K562 (cell line): Measurements from ENCODE around the gene PSMC4. TPM values are rescaled to one million over a fixed set of nuclear protein-coding genes. Genes with fewer than 3 reads are reported as not detected.

Experiments
- ESRRA ChIP-seq: fragments of 450-650 bp; IDR thresholded peaks from 2 replicates; pipeline ENCODE4 v1.6.1; 2014; ENCODE audit warnings: low read depth, mild to moderate bottlenecking, moderate library complexity, borderline replicate concordance
- HSF4 ChIP-seq: fragments of 250-450 bp; sonication (Bioruptor Pico); IDR thresholded peaks from 2 replicates; pipeline ENCODE4 v2.1.2; 2022; ENCODE audit warnings: mild to moderate bottlenecking, moderate library complexity, borderline replicate concordance
- JUND ChIP-seq, 2 experiments: IDR thresholded peaks; 2 replicates in 1 of 2; 3 replicates in 1 of 2; pipeline ENCODE4 v1.6.1; 2011; ENCODE audit warnings: borderline replicate concordance in 2 of 2, low read depth in 2 of 2, low read length in 2 of 2, improper control_type of control experiment in 1 of 2, missing biosample characterization in 1 of 2, missing genetic modification characterization in 1 of 2, missing genetic modification reagents in 1 of 2
- KDM2B ChIP-seq: fragments of 250-450 bp; sonication (Bioruptor Pico); IDR thresholded peaks from 2 replicates; pipeline ENCODE4 v1.8.0; 2021; ENCODE audit warnings: mild to moderate bottlenecking, moderate library complexity
- MLLT1 ChIP-seq, 2 experiments: fragments of 450-650 bp; IDR thresholded peaks; 2 replicates each; pipeline ENCODE4 v1.6.1; 2016
- NFIX ChIP-seq: fragments of 250-450 bp; sonication (Bioruptor Pico); IDR thresholded peaks from 2 replicates; pipeline ENCODE4 v1.4.0; 2020; ENCODE audit warnings: low read depth, mild to moderate bottlenecking, moderate library complexity
- NR1H2 ChIP-seq: sonication (generic); formaldehyde crosslinking; IDR thresholded peaks from 2 replicates; pipeline ENCODE4 v1.4.0; 2020; ENCODE audit warnings: mild to moderate bottlenecking, missing genetic modification reagents
- NR3C1 ChIP-seq: sonication (generic); formaldehyde crosslinking; IDR thresholded peaks from 2 replicates; pipeline ENCODE4 v1.8.1; 2022; ENCODE audit warnings: missing genetic modification reagents
- NRF1 ChIP-seq, 2 experiments: fragments of 450-650 bp; IDR thresholded peaks in 1 of 2; conservative IDR thresholded peaks in 1 of 2; 2 replicates each; pipeline ENCODE4 v1.6.1; 2014; ENCODE audit warnings: mild to moderate bottlenecking in 2 of 2
- RBM17 ChIP-seq: fragments of 200-400 bp; formaldehyde crosslinking; IDR thresholded peaks from 2 replicates; pipeline ENCODE4 v1.6.1; 2017; ENCODE audit warnings: low read depth, mild to moderate bottlenecking, low read length, borderline replicate concordance
- RBM39 ChIP-seq: fragments of 200-400 bp; formaldehyde crosslinking; optimal IDR thresholded peaks from 2 replicates; pipeline ENCODE3; 2018; ENCODE audit warnings: low read depth, low read length
- RERE ChIP-seq: sonication (generic); formaldehyde crosslinking; IDR thresholded peaks from 2 replicates; pipeline ENCODE4 v1.8.0; 2023; ENCODE audit warnings: missing genetic modification reagents, mild to moderate bottlenecking, borderline replicate concordance
- SIN3A ChIP-seq, 2 experiments: fragments of 150-350 bp in 1 of 2; IDR thresholded peaks; 2 replicates each; pipeline ENCODE4 v1.6.1; 2011 to 2016; ENCODE audit warnings: borderline replicate concordance in 2 of 2, low read depth in 2 of 2, low read length in 2 of 2, mild to moderate bottlenecking in 2 of 2, moderate library complexity in 2 of 2; ENCODE audit not compliant: control insufficient read depth in 1 of 2
- SIRT6 ChIP-seq: IDR thresholded peaks from one replicate; pipeline ENCODE4 v1.6.1; 2012; ENCODE audit warnings: low read depth, mild to moderate bottlenecking, control low read depth, inconsistent platforms, low read length, moderate library complexity
- SREBF1 ChIP-seq: fragments of 150-350 bp; IDR thresholded peaks from 2 replicates; pipeline ENCODE4 v1.6.1; 2014; ENCODE audit warnings: antibody characterized with exemption, low read depth, low read length, borderline replicate concordance
- TCF3 ChIP-seq: sonication (generic); formaldehyde crosslinking; IDR thresholded peaks from 2 replicates; pipeline ENCODE4 v1.4.0; 2020; ENCODE audit warnings: mild to moderate bottlenecking, missing genetic modification reagents
- U2AF2 ChIP-seq: fragments of 200-400 bp; formaldehyde crosslinking; optimal IDR thresholded peaks from 2 replicates; pipeline ENCODE3; 2017; ENCODE audit warnings: low read depth, mild to moderate bottlenecking, low read length
- ZBTB8A ChIP-seq: fragments of 450-650 bp; IDR thresholded peaks from 2 replicates; pipeline ENCODE4 v1.6.1; 2018; ENCODE audit warnings: mild to moderate bottlenecking, moderate library complexity; ENCODE audit not compliant: partially characterized antibody
- ZNF316 ChIP-seq: fragments of 450-650 bp; IDR thresholded peaks from 2 replicates; pipeline ENCODE4 v1.6.1; 2016
- ZNF324 ChIP-seq: fragments of 250-450 bp; sonication (Bioruptor Pico); IDR thresholded peaks from 2 replicates; pipeline ENCODE4 v1.4.0; 2020; ENCODE audit warnings: mild to moderate bottlenecking
- polyA plus RNA-seq, 8 experiments: library from polyadenylated mRNA; depleted of rRNA in 4 of 8; stranded (reverse) in 5 of 8; unstranded in 3 of 8; fragments of >200 nt; fragmentation: Nextera tagmentation in 2 of 8; fragmentation: Illumina TruSeq in 1 of 8; extraction: Ambion mirVana in 2 of 8; extraction: Trizol in 1 of 8; gene quantifications; 2 replicates each; pipeline versions ENCODE4 v1.2.1 to v1.2.3, GENCODE V29; 2011 to 2014; ENCODE audit warnings: inconsistent platforms in 1 of 8, missing spikeins in 1 of 8
- total RNA-seq, 7 experiments: library from RNA; depleted of rRNA in 6 of 7; stranded (reverse); fragments of >200 nt in 6 of 7; fragmentation: Illumina TruSeq in 2 of 7; extraction: Trizol in 2 of 7; gene quantifications; 2 replicates each; pipeline versions ENCODE4 v1.2.1 to v1.2.3, GENCODE V29; 2011 to 2021; ENCODE audit warnings: low replicate concordance in 1 of 7

Gene PSMC4
- total and polyA plus RNA-seq, 9 of the 15 experiments (the other 6 are each of a cell fraction or from before 2014, with no cell fraction given): 45.9 to 475 (median 142) TPM

GRCh38 chr19:39996811-39997637 is 26.1 kb downstream of the PSMC4 start, which contains the start of gene ZNF546 (continued):
- TF ChIP-seq SREBF1 (no peak), RBM17 (no peak), SIRT6 (no peak), MLLT1 (IDR thresholded peaks at IDR 0.05) (peak; percentile 24 to 59; a peak in 1 of 4 replicates), JUND (IDR thresholded peaks at IDR 0.05; ENCODE audit: borderline replicate concordance, low read depth, low read length) (no peak; the same call in 1 of the 2 replicates), JUND (tag; IDR thresholded peaks at IDR 0.05; ENCODE audit: borderline replicate concordance, low read depth, low read length) (peak; percentile 19; the same call in 1 of the 3 replicates), RERE (CRISPR knock-in tag) (no peak; the same call in 1 of the 2 replicates), SIN3A (IDR thresholded peaks at IDR 0.05; ENCODE audit: borderline replicate concordance in 2 of 2, control insufficient read depth in 1 of 2, low read depth in 2 of 2, low read length in 2 of 2) (peak in 1 of 2 experiments; percentile 39; a peak in 2 of 4 replicates), U2AF2 (no peak), RBM39 (no peak), ZNF324 (CRISPR knock-in tag) (no peak), NR1H2 (CRISPR knock-in tag) (0 out of 2 replicates have a peak, but pooled peaks have one; percentile 2), TCF3 (CRISPR knock-in tag) (no peak), ZBTB8A (no peak), ESRRA (0 out of 2 replicates have a peak, but pooled peaks have one; percentile 23), KDM2B (no peak), NFIX (CRISPR knock-in tag) (no peak), NRF1 (conservative IDR thresholded peaks at IDR 0.05 in 1 of 2, IDR thresholded peaks at IDR 0.05 in 1 of 2) (peak; percentile 95 to 96), HSF4 (no peak), ZNF316 (peak; percentile 27; the same call in 1 of the 2 replicates), NR3C1 (CRISPR knock-in tag) (0 out of 2 replicates have a peak, but pooled peaks have one; percentile 74)
